ENCODE data around the gene RSPO4.

Gene RSPO4

DNA sequence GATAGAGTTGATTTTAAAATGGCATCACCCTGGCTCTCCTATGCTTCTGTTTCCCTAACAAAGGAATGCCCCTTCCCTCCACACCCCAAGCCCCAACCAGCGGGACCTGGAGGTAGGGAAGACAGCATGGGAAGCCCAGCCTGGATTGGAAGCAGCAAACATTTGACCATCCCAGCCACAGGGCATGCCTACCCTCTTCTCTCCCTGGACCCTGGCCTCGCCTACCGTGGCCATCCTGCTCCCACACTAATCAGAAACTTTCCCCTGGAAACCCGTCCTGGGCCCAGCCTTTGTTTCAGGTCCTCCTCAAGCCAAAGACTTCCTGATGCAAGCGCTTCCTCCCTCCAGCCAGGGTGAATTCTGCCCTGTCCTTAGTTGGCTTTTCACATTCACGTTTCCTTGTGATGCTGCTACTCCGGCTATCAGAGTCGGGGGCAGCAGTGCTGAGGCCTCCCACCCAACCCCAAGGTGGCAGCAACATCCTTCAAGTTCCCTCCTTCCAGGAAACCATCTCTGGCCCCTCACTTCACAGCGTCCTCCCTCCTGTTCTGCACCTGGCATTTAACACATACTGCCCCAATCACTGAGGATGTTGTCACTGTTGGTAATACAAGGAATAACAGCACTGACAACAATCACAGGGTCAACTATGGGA lies 67.8 kb downstream of the RSPO4 start:
- TF ChIP-seq, protein P1, sequence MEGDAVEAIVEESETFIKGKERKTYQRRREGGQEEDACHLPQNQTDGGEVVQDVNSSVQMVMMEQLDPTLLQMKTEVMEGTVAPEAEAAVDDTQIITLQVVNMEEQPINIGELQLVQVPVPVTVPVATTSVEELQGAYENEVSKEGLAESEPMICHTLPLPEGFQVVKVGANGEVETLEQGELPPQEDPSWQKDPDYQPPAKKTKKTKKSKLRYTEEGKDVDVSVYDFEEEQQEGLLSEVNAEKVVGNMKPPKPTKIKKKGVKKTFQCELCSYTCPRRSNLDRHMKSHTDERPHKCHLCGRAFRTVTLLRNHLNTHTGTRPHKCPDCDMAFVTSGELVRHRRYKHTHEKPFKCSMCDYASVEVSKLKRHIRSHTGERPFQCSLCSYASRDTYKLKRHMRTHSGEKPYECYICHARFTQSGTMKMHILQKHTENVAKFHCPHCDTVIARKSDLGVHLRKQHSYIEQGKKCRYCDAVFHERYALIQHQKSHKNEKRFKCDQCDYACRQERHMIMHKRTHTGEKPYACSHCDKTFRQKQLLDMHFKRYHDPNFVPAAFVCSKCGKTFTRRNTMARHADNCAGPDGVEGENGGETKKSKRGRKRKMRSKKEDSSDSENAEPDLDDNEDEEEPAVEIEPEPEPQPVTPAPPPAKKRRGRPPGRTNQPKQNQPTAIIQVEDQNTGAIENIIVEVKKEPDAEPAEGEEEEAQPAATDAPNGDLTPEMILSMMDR (IDR thresholded peaks at IDR 0.05), result no peak

GRCh38 chr20:933029-933428 lies 69.1 kb downstream of the RSPO4 start:
- TF ChIP-seq, protein P1 (IDR thresholded peaks at IDR 0.05), result no peak

DNA sequence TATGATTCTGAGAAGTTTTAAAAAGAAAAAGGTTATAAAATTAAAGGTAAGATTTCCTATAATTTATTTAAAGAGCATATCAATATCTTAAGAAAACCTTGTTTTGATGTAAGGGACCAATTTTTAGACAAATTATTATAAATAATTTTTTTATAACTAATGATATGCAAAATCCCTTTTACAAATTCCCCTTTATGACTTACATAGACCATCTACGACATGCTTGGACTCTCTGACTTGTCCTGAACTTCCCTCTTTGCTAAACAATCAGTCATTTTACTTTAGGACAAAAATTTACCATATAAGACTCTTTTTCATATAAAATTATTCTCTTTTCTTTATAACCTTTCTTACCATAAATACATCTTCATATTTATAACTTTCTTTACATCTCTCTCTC lies 70.7 kb downstream of the RSPO4 start:
- TF ChIP-seq, protein P1 (IDR thresholded peaks at IDR 0.05), result no peak

- TF ChIP-seq, protein P1 (IDR thresholded peaks at IDR 0.05), result no peak
Measured at GRCh38 chr20:926670-927069, 75.4 kb downstream of the RSPO4 start.

DNA sequence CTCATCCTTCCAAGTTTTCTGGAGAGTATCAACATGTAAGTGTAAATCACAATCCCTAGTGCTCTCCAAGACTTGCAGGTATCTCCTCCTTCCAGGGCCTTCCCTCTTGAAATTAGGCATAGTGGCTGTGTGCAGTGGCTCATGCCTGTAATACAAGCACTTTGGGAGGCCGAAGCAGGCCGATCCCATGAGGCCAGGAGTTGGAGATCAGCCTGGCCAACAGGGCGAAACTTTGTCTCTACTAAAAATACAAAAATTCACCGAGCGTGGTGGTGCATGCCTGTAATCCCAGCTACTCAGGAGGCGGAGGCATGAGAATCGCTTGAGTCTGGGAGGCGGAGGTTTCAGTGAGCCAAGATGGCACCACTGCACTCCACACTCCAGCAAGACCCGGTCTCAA lies 76.6 kb downstream of the RSPO4 start:
- TF ChIP-seq, protein P1 (IDR thresholded peaks at IDR 0.05), result no peak

DNA sequence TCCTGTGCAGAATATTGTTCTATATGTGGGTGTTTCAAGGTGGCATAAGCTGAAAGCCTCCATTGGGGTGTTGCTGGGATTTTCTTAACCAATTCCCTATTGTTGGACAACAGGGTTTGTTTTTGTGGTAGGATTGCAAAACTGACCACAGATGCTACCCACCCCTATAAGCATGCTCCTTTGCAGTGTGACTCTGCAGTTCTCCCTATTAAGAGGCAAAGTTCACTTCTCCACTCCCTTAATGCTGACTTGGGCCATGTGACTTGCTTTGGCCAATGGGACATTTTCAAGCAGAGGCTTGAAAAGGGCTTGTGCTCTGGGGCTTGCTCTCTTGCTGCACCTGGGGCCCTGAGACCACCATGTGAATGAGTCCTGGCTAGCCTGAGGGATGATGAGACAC lies 77.5 kb downstream of the RSPO4 start:
- TF ChIP-seq, protein P1 (IDR thresholded peaks at IDR 0.05), result no peak

- TF ChIP-seq, protein P1 (IDR thresholded peaks at IDR 0.05), result no peak
Measured at GRCh38 chr20:922781-923180, 79.3 kb downstream of the RSPO4 start.

GRCh38 chr20:921068-921467 lies 81.0 kb downstream of the RSPO4 start:
- TF ChIP-seq, protein P1 (IDR thresholded peaks at IDR 0.05), result no peak
